Nucleus accumbens (tissue), 56 donors: ENCODE results near the gene DKK3.

Experiments used
- DNase-seq, 56 donors: peaks; one replicate each; lab custom pipeline; 2025; lab: John Stamatoyannopoulos, UW

The DKK3 gene

GRCh38 chr11:11971906-11972547, 36.4 kb downstream of the DKK3 start:
- DNase-seq = no peak

- no peak for DNase-seq
Observed at GRCh38 chr11:11970556-11970955, 37.9 kb downstream of the DKK3 start.

GRCh38 chr11:11969380-11970215, 38.8 kb downstream of the DKK3 start:
- peak in 37 of 56 donors; percentile 22 to 77 (median 53) for DNase-seq

- DNase-seq = no peak
Observed at GRCh38 chr11:11968511-11969280, 39.7 kb downstream of the DKK3 start.

- no peak for DNase-seq
Observed at GRCh38 chr11:11967669-11968510, 40.5 kb downstream of the DKK3 start.

- DNase-seq = peak in 42 of 56 donors; percentile 23 to 83 (median 52)
Observed at GRCh38 chr11:11966826-11967668, 41.4 kb downstream of the DKK3 start.

- peak in 4 of 56 donors; percentile 41 to 54 (median 47) for DNase-seq
Observed at GRCh38 chr11:11966354-11966741, 42.1 kb downstream of the DKK3 start.

- no peak for DNase-seq
Observed at GRCh38 chr11:11965656-11966353, 42.6 kb downstream of the DKK3 start.

- DNase-seq = no peak
Observed at GRCh38 chr11:11965192-11965591, 43.2 kb downstream of the DKK3 start.

- DNase-seq = no peak
Observed at GRCh38 chr11:11964774-11965150, 43.7 kb downstream of the DKK3 start.

GRCh38 chr11:11963842-11964773, 44.3 kb downstream of the DKK3 start:
- peak in 11 of 56 donors; percentile 27 to 64 (median 39) for DNase-seq

GRCh38 chr11:11963067-11963466, 45.4 kb downstream of the DKK3 start:
- no peak for DNase-seq

- DNase-seq = no peak
Observed at GRCh38 chr11:11961399-11962028, 46.9 kb downstream of the DKK3 start.

GRCh38 chr11:11960687-11961086, 47.7 kb downstream of the DKK3 start:
- DNase-seq = no peak

GRCh38 chr11:11959601-11960000, 48.8 kb downstream of the DKK3 start:
- DNase-seq = no peak

- DNase-seq = no peak
Observed at GRCh38 chr11:11958403-11959231, 49.8 kb downstream of the DKK3 start.
